GM12892 (cell line): ENCODE measurements around the gene HLA-B.
"Not testable (repeated sequence)": the region's sequence is repeated elsewhere in the genome, so short reads cannot be mapped to it uniquely, and the experiment has no call there.

Experiments used
- DNase-seq: peaks from one replicate; pipeline ENCODE4 v3.0.0; 2011; ENCODE audit not compliant: insufficient read length
- FAIRE-seq: peaks from 2 replicates; lab custom pipeline; 2011; peaks lifted over from hg19 to GRCh38; lab: Jason Lieb, UNC
- POLR2A ChIP-seq: IDR thresholded peaks from 2 replicates; pipeline ENCODE4 v1.6.1; 2011; ENCODE audit warnings: low read depth, low read length, control low read depth
- POLR2AphosphoS5 ChIP-seq: IDR thresholded peaks from 2 replicates; pipeline ENCODE4 v1.6.1; 2011; ENCODE audit warnings: low read depth, low read length, control low read depth
- TAF1 ChIP-seq: IDR thresholded peaks from 2 replicates; pipeline ENCODE4 v1.6.1; 2011; ENCODE audit warnings: low read depth, mild to moderate bottlenecking, control low read depth, low read length, borderline replicate concordance

HLA-B gene

DNA sequence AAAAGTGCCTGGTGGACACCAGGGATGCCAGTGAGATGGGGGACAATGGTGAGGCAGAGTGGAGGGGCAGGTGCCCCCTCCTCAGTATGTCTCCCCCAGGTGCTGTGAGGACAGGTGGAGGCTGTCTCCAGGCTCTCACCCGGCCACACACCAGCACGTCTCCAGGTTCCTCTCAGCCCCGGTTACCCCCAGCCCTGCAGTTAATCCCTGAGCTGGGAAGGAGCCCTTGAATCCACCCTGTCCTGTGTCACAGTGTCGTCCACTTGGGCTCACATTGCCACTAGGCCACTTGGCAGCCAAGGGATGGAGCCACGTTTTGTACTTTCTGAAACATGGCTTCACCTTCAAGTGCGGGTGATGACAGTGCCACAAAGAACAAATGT is 21.7 kb upstream of the HLA-B start:
- FAIRE-seq: no peak
- no peak for TF ChIP-seq POLR2AphosphoS5
- no peak for TF ChIP-seq TAF1
- TF ChIP-seq POLR2A: no peak
- no peak for DNase-seq

GRCh38 chr6:31378062-31378720 is 21.2 kb upstream of the HLA-B start:
- no peak for FAIRE-seq

DNA sequence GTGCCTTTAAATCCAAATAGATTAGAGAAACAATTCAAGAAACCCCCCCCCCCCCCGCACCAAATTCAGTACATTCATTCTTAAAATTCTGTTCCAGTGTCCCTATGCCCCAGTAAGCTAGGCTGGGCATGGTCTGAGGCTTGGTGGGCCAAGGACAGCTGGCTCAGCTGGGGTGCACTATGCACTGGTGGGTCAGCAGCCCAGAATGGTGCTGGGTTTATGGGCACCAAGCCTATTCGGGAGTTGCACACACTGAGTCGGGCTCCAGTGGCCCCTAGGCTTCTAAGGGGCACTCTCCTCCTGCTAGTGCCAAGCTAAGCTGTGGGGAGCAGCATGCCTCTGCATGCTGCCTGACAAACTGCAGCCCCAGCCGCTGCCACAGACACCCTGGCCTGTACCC is 20.1 kb upstream of the HLA-B start:
- FAIRE-seq: no peak
- DNase-seq: no peak
- no peak for TF ChIP-seq TAF1
- no peak for TF ChIP-seq POLR2A
- TF ChIP-seq POLR2AphosphoS5: no peak

More at GRCh38 chr6:31378062-31378720, 21.2 kb upstream of the HLA-B start:
- TF ChIP-seq TAF1 (no peak), POLR2A (no peak), POLR2AphosphoS5 (no peak)
- DNase-seq: no peak

DNA sequence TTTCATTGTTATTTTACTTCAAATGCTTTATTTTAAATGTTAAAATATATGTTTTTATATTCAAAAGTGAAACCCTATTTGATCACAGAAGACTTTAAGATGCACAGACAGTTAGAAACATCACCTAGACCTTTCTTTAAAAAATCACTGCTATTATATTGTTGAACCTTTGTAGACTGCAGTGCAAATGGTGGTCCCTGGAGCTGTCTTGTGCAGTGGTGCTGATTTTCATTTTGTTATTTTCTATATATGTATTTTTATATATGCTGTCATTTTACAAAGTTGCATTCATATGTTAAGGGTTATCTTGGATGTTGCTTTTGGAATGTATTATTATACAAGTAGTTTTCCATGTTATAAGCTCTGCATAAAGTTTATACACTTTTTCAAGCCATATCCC is 18.7 kb upstream of the HLA-B start:
- no peak for FAIRE-seq
- TF ChIP-seq POLR2A: no peak
- TF ChIP-seq TAF1: no peak
- TF ChIP-seq POLR2AphosphoS5: no peak

GRCh38 chr6:31374118-31374517 is 17.1 kb upstream of the HLA-B start:
- FAIRE-seq, DNase-seq: not testable (repeated sequence)

More for the DNA sequence above, 18.7 kb upstream of the HLA-B start:
- DNase-seq: no peak

DNA sequence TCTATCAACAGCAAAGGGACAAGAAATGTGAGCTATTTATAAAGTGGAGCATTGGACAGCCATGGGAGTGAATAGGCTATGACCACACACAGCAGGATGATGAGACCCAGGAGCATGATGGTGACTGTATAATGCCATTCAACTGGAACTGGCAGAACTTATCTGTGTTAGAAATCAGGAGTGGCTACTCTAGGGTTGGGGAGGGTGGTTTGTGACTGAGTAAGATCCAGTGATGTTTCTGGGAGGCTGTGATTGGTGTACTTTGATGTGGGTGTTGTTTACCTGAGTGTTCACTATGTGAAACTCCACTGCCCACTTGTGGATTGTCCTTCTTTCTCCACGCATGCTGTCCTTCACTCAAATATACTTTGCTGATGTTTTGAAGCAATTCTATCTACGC is 11.5 kb upstream of the HLA-B start:
- DNase-seq: no peak
- FAIRE-seq: no peak
- TF ChIP-seq POLR2AphosphoS5 (no peak), TAF1 (no peak), POLR2A (no peak)

DNA sequence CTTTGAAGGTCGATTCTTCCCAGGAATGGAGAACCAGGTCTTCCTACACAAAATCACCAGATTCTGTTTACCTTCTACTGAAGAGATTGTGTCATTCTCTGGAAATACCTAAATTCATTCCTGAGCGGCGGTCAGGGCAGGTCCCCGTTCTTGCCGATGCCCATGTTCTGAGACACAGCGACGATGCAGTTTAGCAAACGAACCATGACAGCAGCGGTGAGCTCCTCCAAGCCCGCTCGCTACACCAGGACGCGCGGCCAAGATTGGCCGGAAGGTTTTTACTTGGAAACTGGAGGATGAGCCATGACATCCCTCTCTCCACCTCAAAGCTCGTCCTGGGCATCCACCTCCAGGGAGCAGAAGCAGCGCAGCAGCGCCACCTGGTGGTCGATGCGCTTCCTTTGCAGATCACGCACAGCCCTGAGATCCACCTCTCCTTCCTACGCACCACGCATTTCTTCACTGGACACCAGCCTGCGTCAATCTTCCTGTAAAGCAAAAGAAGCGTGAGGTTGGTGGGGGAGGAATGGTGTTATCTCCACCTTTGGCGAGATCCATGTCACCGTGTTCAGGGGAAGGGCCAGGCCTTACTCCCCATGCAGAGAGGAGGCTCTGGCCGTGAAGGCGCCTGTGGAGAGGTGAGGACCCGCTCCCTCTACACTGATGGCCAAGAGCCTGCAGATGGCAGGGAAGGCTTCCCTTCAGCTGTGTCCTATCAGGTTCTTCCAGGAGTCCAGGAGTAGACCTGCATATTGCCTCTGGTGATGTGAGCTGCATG is 9.9 kb upstream of the HLA-B start:
- peak; percentile 51 for DNase-seq
- TF ChIP-seq POLR2A (no peak), POLR2AphosphoS5 (no peak), TAF1 (no peak)
- peak; percentile 97 for FAIRE-seq

GRCh38 chr6:31365864-31366263 is 8.9 kb upstream of the HLA-B start:
- DNase-seq: no peak
- TF ChIP-seq TAF1: no peak
- TF ChIP-seq POLR2AphosphoS5: no peak
- no peak for FAIRE-seq

DNA sequence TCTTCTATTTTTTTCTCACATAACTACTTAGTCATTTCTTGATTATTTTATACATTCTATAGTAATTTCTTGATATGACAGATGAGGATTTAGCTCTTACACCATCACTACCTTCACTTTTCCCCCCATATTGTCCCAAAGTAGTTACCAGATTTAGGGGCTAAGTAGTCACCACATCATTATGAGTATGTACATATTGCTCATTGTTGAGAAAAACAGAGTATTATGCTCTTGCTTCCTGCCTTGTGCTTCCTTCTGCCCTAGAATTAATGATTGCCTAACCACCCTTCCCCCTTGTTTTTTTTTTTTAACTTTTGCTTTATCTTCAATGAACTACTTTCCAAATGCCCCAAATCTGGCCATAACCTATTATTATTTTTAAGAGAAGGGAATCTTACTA is 6.8 kb upstream of the HLA-B start:
- FAIRE-seq: no peak
- DNase-seq: no peak
- TF ChIP-seq POLR2A: no peak
- TF ChIP-seq TAF1: no peak
- no peak for TF ChIP-seq POLR2AphosphoS5

DNA sequence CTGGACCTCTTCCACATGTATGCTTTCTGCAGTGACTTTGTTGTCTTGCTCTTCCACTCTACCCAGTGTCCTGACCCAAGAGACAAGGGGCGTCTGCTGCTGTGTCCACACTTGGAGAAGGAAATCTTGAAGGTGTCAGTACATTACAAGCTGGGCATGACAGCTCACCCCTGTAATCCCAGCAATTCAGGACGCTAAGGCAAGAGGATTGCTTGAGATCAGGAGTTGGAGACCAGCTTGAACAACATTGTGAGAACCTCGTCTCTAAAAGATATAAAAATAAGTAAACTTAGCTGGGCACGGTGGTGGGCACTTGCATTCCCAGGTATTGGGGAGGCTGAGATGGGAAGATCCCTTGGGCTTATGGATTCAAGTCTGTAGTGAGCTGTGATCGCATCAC is 5.8 kb upstream of the HLA-B start:
- no peak for FAIRE-seq
- DNase-seq: no peak
- TF ChIP-seq POLR2A (no peak), TAF1 (no peak), POLR2AphosphoS5 (no peak)

DNA sequence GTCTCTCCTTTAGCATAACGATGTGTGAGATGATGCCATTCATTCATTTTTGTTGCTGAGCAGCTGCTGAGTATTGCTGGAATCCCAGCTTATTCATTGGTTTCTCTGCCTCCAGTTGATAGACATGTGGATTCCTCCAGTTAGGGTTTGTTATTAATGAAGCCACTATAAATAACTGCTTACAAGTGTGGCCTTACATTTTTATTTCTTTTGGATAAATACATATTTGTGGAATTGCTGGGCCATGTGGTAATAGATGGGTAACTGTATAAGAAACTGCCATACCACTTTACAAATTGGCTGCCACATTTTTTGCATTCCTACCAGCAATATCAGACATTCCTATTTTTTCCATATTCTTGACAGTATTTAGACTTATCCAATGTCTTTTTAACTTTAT is 2.6 kb upstream of the HLA-B start:
- DNase-seq (no peak), FAIRE-seq (peak; percentile 36)
- TF ChIP-seq TAF1 (no peak), POLR2A (no peak), POLR2AphosphoS5 (no peak)

GRCh38 chr6:31358302-31358701 is 1.3 kb upstream of the HLA-B start:
- peak; percentile 46; the same call in 1 of the 2 replicates for TF ChIP-seq POLR2A
- TF ChIP-seq POLR2AphosphoS5: no peak
- no peak for TF ChIP-seq TAF1
- no peak for DNase-seq
- FAIRE-seq: peak; percentile 88

GRCh38 chr6:31357886-31358285 is 907 bp upstream of the HLA-B start:
- DNase-seq (no peak), FAIRE-seq (no peak)
- TF ChIP-seq POLR2AphosphoS5: no peak
- TF ChIP-seq POLR2A: no peak; the same call in 1 of the 2 replicates
- TF ChIP-seq TAF1: no peak

DNA sequence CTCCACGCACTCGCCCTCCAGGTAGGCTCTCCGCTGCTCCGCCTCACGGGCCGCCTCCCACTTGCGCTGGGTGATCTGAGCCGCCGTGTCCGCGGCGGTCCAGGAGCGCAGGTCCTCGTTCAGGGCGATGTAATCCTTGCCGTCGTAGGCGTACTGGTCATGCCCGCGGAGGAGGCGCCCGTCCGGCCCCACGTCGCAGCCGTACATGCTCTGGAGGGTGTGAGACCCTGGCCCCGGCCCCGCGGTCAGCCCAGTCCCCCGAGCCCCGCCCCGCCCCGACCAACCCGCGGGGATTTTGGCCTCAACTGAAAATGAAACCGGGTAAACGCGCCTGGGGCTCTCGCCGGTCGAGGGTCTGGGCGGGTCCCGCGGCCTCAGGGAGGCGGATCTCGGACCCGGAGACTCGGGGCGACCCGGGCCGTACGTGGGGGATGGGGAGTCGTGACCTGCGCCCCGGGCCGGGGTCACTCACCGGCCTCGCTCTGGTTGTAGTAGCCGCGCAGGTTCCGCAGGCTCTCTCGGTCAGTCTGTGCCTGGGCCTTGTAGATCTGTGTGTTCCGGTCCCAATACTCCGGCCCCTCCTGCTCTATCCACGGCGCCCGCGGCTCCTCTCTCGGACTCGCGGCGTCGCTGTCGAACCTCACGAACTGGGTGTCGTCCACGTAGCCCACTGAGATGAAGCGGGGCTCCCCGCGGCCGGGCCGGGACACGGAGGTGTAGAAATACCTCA is 598 bp downstream of the HLA-B start:
- DNase-seq (peak; percentile 43), FAIRE-seq (no peak)
- peak; percentile 49 for TF ChIP-seq POLR2A
- no peak for TF ChIP-seq TAF1
- TF ChIP-seq POLR2AphosphoS5: peak; percentile 83
